D341Med (cell line): ENCODE results near the gene C6orf89.
"Not testable (repeated sequence)": the region's sequence is repeated elsewhere in the genome, so short reads cannot be mapped to it uniquely, and the experiment has no call there.

Source experiments
- DNase-seq: peaks from one replicate; pipeline ENCODE4 v3.0.0; 2012; ENCODE audit warnings: low spot score

Gene C6orf89

GRCh38 chr6:36949076-36949475, 63.3 kb downstream of the C6orf89 start:
- not testable (repeated sequence) for DNase-seq

- DNase-seq = no peak
Measured at GRCh38 chr6:36949636-36950035, 63.9 kb downstream of the C6orf89 start.

- no peak for DNase-seq
Measured at GRCh38 chr6:36953931-36954261, 68.1 kb downstream of the C6orf89 start.

GRCh38 chr6:36954262-36954931, 68.6 kb downstream of the C6orf89 start, which contains the start of gene PI16:
Gene PI16, plus strand, starts transcription at chr6:36954738. Its CDS starts 23 bp downstream, at chr6:36954761.
- no peak for DNase-seq

GRCh38 chr6:36955136-36955535, 69.4 kb downstream of the C6orf89 start:
- DNase-seq = no peak

GRCh38 chr6:36955671-36956445, 70.1 kb downstream of the C6orf89 start:
- no peak for DNase-seq

GRCh38 chr6:36956446-36956820, 70.7 kb downstream of the C6orf89 start:
- no peak for DNase-seq

- DNase-seq = no peak
Measured at GRCh38 chr6:36957773-36958271, 72.1 kb downstream of the C6orf89 start.

GRCh38 chr6:36958775-36959554, 73.2 kb downstream of the C6orf89 start:
- no peak for DNase-seq

- no peak for DNase-seq
Measured at GRCh38 chr6:36959555-36960250, 74.0 kb downstream of the C6orf89 start.

GRCh38 chr6:36961441-36962435, 76.0 kb downstream of the C6orf89 start:
- DNase-seq = no peak

- DNase-seq = no peak
Measured at GRCh38 chr6:36962874-36963273, 77.1 kb downstream of the C6orf89 start.

GRCh38 chr6:36963451-36964290, 77.9 kb downstream of the C6orf89 start:
- no peak for DNase-seq

GRCh38 chr6:36964349-36964748, 78.6 kb downstream of the C6orf89 start:
- DNase-seq = no peak

GRCh38 chr6:36964908-36965307, 79.2 kb downstream of the C6orf89 start:
- DNase-seq = no peak

- DNase-seq = no peak
Measured at GRCh38 chr6:36967301-36967700, 81.5 kb downstream of the C6orf89 start.

- DNase-seq = no peak
Measured at GRCh38 chr6:36967757-36968156, 82.0 kb downstream of the C6orf89 start.

GRCh38 chr6:36968266-36968977, 82.7 kb downstream of the C6orf89 start:
- DNase-seq = no peak

- no peak for DNase-seq
Measured at GRCh38 chr6:36969240-36969691, 83.5 kb downstream of the C6orf89 start.
